Fibroblast of lung (primary cell): Measurements from ENCODE around the gene XYLT2.

Source experiments
- CTCF ChIP-seq, 2 donors: IDR thresholded peaks in 1 of 2; conservative IDR thresholded peaks in 1 of 2; 1 replicate in 1 of 2; 2 replicates in 1 of 2; pipeline ENCODE4 v1.5.1; 2011 to 2012; ENCODE audit warnings: low read length in 2 of 2, control low read depth in 1 of 2, inconsistent platforms in 1 of 2, low read depth in 1 of 2, mild to moderate bottlenecking in 1 of 2
- EZH2 ChIP-seq: IDR thresholded peaks from 2 replicates; pipeline ENCODE4 v1.5.1; 2012; ENCODE audit warnings: low read length, control low read depth, mild to moderate bottlenecking; ENCODE audit errors: missing control alignments

- TF ChIP-seq CTCF (conservative IDR thresholded peaks at IDR 0.05 in 1 of 2, IDR thresholded peaks at IDR 0.05 in 1 of 2; ENCODE audit: low read depth in 1 of 2, low read length in 2 of 2) (no peak), EZH2 (no peak)
These were observed 28.8 kb upstream of the XYLT2 start for GRCh38 chr17:50317121-50317520.
